Gastroesophageal sphincter (tissue), 4 donors: ENCODE data around the gene TBC1D14. TPM values are rescaled to one million over a fixed set of nuclear protein-coding genes. Genes with fewer than 3 reads are reported as not detected.
A peak's percentile ranks its signal among the peaks of the same experiment; 100 is the strongest.

Source experiments
- ATAC-seq: fragments of 150-250 bp; one replicate; pipeline ENCODE4 v1.9.1; 2016; ENCODE audit warnings: mild to moderate bottlenecking, moderate library complexity
- H3K27ac ChIP-seq, 4 donors: fragments of 200-600 bp; sonication (generic) in 3 of 4; 1 replicate in 3 of 4; 2 replicates in 1 of 4; pipeline ENCODE4 v1.5.1; 2016 to 2019
- H3K27me3 ChIP-seq: fragments of 200-600 bp; sonication (generic); one replicate; pipeline ENCODE4 v1.5.1; 2019
- H3K36me3 ChIP-seq, 2 donors: fragments of 200-600 bp; sonication (generic); one replicate each; pipeline ENCODE4 v1.5.1; 2019; ENCODE audit warnings: control low read depth in 1 of 2
- H3K4me1 ChIP-seq, 3 donors: fragments of 200-600 bp; sonication (generic); 1 replicate in 2 of 3; 2 replicates in 1 of 3; pipeline ENCODE4 v1.5.1; 2016 to 2019; ENCODE audit warnings: control low read depth in 2 of 3
- H3K4me3 ChIP-seq, 2 donors: fragments of 200-600 bp; sonication (generic); one replicate each; pipeline ENCODE4 v1.5.1; 2019; ENCODE audit warnings: mild to moderate bottlenecking in 1 of 2, moderate library complexity in 1 of 2
- H3K9me3 ChIP-seq, 3 donors: fragments of 200-600 bp; sonication (generic); one replicate each; pipeline ENCODE4 v1.5.1; 2017 to 2019; ENCODE audit warnings: control low read depth in 2 of 3
- EP300 ChIP-seq: sonication (generic); formaldehyde crosslinking; IDR thresholded peaks from one replicate; pipeline ENCODE4 v1.6.1; 2017; ENCODE audit warnings: antibody characterized with exemption, mild to moderate bottlenecking
- POLR2A ChIP-seq, 2 donors: fragments of 450-650 bp; IDR thresholded peaks; one replicate each; pipeline ENCODE4 v1.6.1; 2017; ENCODE audit warnings: antibody characterized with exemption in 2 of 2, mild to moderate bottlenecking in 2 of 2, moderate library complexity in 1 of 2
- POLR2AphosphoS5 ChIP-seq: sonication (generic); formaldehyde crosslinking; IDR thresholded peaks from one replicate; pipeline ENCODE4 v1.6.1; 2017; ENCODE audit warnings: antibody characterized with exemption
- WGBS, 2 donors: methylation state at CpG; one replicate each; pipeline ENCODE4 v1.1.5; 2018; ENCODE audit warnings: low coverage in 1 of 2; 5-methylcytosine and 5-hydroxymethylcytosine counted together
- total RNA-seq, 4 donors: library from RNA; depleted of rRNA; stranded (reverse); fragments of >200 nt; gene quantifications; one replicate each; pipeline ENCODE4 v1.1.0, GENCODE V29; 2016
- TF ChIP-seq, protein P1 (sequence below), 4 experiments: fragments of 200-600 bp in 2 of 4; fragments of 450-650 bp in 2 of 4; sonication (generic) in 1 of 4; IDR thresholded peaks; one replicate each; pipeline ENCODE4 v1.5.1; 2017 to 2019; ENCODE audit warnings: antibody characterized with exemption in 4 of 4, mild to moderate bottlenecking in 2 of 4, moderate library complexity in 2 of 4

Gene TBC1D14
- total RNA-seq, 4 donors from 2014 or later, result 42.5 to 54.2 (median 45.0) TPM

DNA sequence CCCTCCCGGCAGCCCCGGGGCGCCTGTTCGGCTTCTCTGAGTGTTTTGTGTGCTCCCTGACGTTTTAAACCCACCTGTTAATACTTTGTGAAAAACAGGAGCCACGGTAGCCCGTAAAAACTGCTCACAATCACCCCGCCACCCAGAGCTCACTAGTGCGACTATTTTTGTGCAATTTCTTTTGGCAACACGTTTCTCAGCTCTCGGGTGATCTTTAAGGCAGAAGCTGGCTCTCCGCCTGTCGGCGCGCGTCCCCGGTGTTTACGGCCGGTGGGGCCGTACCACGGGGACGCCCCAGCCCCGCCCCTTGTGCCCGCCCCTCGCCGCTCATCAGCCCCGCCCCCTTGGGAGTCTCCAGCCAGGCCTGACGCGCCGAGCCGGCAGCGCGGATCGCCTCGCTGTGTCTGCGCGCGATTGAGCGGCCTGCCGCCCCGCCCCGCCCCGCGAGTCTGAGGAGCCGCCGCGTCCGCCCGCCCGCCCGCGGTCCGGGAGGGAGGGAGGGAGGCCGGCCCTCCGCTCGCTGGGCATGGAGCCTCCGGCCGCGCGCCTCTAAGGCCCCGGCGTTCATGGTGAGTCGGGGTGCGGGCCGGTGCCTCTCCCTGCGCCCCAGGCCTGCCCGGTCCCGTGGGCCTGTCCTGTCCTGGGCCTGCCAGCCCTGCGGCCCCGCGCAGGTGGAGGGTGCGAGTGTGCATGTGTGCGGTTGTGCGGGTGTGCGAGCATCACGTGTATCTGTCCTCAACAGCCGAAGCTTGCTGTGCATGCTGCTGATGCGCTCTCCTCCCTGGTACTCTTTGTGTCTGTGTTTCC, 77.4 kb downstream of the TBC1D14 start:
- WGBS, 2 donors, result 0% methylated on average over 19 of the region's 78 CpGs; no CpG with 5 or more reads in 1 of the 2 donors

DNA sequence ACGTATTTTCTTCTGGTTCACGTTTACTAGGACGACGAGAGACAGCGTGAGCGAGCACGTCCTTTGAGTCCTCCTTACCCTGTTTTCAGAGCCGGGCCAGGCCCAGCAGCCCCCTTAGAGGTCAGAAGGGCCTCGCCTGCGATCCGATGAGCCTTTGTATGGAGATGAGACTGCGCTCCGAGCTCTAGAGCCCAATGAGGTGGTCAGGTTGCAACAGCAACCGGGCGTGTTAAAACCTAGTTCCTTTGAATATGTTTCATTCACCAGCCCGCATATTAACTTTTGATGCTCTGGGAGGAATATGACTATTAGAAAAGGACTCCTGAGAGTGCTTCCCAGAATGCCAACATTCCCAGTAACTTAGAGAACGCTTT, 77.9 kb downstream of the TBC1D14 start:
- TF ChIP-seq EP300, result no peak
- no peak for TF ChIP-seq POLR2A (IDR thresholded peaks at IDR 0.05)
- TF ChIP-seq, protein P1, sequence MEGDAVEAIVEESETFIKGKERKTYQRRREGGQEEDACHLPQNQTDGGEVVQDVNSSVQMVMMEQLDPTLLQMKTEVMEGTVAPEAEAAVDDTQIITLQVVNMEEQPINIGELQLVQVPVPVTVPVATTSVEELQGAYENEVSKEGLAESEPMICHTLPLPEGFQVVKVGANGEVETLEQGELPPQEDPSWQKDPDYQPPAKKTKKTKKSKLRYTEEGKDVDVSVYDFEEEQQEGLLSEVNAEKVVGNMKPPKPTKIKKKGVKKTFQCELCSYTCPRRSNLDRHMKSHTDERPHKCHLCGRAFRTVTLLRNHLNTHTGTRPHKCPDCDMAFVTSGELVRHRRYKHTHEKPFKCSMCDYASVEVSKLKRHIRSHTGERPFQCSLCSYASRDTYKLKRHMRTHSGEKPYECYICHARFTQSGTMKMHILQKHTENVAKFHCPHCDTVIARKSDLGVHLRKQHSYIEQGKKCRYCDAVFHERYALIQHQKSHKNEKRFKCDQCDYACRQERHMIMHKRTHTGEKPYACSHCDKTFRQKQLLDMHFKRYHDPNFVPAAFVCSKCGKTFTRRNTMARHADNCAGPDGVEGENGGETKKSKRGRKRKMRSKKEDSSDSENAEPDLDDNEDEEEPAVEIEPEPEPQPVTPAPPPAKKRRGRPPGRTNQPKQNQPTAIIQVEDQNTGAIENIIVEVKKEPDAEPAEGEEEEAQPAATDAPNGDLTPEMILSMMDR (IDR thresholded peaks at IDR 0.05), result no peak
- no peak for TF ChIP-seq POLR2AphosphoS5
- Histone ChIP-seq H3K4me1 (peaks cover 3 to 80% (median 39%) of the 10 kb centered on the region in 3 donors), H3K9me3 (no peaks in the 10 kb centered on the region), H3K36me3 (no peaks in the 10 kb centered on the region), H3K27me3 (no peaks in the 10 kb centered on the region), H3K4me3 (peak overlapping the region; percentile 43 to 85), H3K27ac (peak overlapping the region; percentile 5 to 94 (median 90))
- ATAC-seq, result no peak
- 5% methylated on average over 10 to 12 of the region's 17 CpGs for WGBS, 2 donors

More for the DNA sequence above, 77.4 kb downstream of the TBC1D14 start:
- ATAC-seq, result peak; percentile 94
- H3K36me3 ChIP-seq, result no peaks in the 10 kb centered on the region
- H3K27ac ChIP-seq, result peak overlapping the region; percentile 76 to 94 (median 90)
- H3K27me3 ChIP-seq, result no peaks in the 10 kb centered on the region
- no peaks in the 10 kb centered on the region for H3K9me3 ChIP-seq
- H3K4me3 ChIP-seq, result peak overlapping the region; percentile 43 to 85
- peaks cover 3 to 74% (median 37%) of the 10 kb centered on the region in 3 donors for H3K4me1 ChIP-seq
- TF ChIP-seq POLR2A (IDR thresholded peaks at IDR 0.05), result peak; percentile 49 to 62
- TF ChIP-seq, protein P1 (IDR thresholded peaks at IDR 0.05), result no peak
- TF ChIP-seq POLR2AphosphoS5, result peak; percentile 87
- no peak for TF ChIP-seq EP300

DNA sequence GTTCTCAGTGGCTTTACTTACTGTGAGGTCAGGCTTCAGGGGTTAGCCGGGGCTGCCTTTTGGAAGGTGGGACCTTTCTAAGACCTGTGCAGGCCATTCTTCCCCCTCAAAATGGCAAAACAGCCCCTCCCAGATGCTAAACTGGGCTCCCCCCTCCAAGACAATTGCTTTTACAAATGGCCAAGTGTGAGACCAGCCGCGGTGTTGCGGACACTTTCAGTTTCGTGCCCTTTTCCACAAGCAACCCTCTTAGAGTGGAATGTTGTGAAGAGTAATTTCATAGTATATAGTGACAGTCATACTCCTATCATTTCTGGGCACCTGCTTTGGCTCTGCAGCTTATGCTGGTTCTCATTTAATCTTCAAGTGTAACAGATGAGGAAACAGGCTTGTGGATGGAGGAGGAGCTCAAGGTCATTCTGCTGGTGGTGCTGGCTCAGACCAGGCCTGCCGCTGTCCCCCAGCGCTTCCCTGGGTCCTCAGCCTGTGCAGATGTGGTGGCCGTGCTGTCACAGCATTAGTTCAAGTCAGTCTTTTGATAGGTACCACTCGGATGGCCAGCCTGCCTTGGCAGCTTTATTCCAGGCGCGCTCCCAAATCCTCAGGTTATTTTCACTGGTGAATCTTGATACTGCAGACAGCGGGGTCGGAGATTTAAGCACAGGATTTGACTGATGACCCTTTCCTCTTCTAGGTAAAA, 78.5 kb downstream of the TBC1D14 start:
- Histone ChIP-seq H3K27ac (peak overlapping the region; percentile 5 to 94 (median 90)), H3K9me3 (no peaks in the 10 kb centered on the region), H3K4me3 (peak overlapping the region; percentile 43 to 85), H3K36me3 (no peaks in the 10 kb centered on the region), H3K4me1 (peaks cover 3 to 83% (median 39%) of the 10 kb centered on the region in 3 donors), H3K27me3 (no peaks in the 10 kb centered on the region)
- 9 to 18% methylated on average over 4 to 7 of the region's 13 CpGs for WGBS, 2 donors
- ATAC-seq, result no peak
- TF ChIP-seq, protein P1 (IDR thresholded peaks at IDR 0.05), result no peak
- no peak for TF ChIP-seq POLR2A (IDR thresholded peaks at IDR 0.05)
- no peak for TF ChIP-seq EP300
- no peak for TF ChIP-seq POLR2AphosphoS5

DNA sequence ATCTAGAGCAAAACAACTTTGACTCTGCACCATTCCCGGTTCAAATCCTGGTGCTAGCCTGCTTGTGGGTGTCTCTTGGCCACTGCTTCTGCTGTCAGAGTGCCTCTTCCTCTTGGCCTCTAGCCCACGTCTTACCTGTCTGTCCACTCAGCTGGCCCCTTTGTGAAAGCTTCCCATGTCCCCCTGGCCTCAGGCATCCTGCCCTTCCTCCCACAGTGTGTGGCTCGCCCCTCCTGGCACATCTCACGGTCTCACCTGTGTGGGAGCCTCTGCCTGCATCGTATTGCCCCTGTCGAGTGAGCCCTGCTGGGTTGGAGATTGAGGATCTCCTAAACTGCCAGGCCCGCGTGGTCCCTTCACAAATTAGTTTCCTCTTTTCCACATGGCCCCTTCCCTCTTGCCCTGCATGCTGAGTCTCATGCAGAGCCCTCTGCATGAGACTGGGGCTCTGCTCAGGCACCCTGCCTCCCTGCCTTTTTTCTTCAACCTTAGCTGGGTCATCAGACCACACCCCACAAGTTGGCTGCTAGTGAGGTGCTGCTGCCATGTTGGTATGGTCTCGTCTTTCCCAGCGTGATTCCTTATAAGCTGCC, 79.8 kb downstream of the TBC1D14 start:
- H3K27me3 ChIP-seq, result no peaks in the 10 kb centered on the region
- 75 to 78% methylated on average over 8 to 10 of the region's 10 CpGs for WGBS, 2 donors
- H3K9me3 ChIP-seq, result no peaks in the 10 kb centered on the region
- H3K4me1 ChIP-seq, result peaks cover 3 to 76% (median 38%) of the 10 kb centered on the region in 3 donors
- no peak for TF ChIP-seq POLR2AphosphoS5
- no peak for TF ChIP-seq POLR2A (IDR thresholded peaks at IDR 0.05)
- TF ChIP-seq, protein P1 (IDR thresholded peaks at IDR 0.05), result no peak
- TF ChIP-seq EP300, result no peak
- peak overlapping the region in 3 of 4 donors; percentile 12 to 90 (median 13) for H3K27ac ChIP-seq
- H3K36me3 ChIP-seq, result peaks cover 0 to 12% of the 10 kb centered on the region in 2 donors
- ATAC-seq, result no peak
- H3K4me3 ChIP-seq, result no peak overlapping the region
